Fibroblast of the conjunctiva (primary cell): ENCODE measurements around the gene TRIM47.
"Not testable (repeated sequence)": the region's sequence is repeated elsewhere in the genome, so short reads cannot be mapped to it uniquely, and the experiment has no call there.

Source experiments
- DNase-seq: peaks from one replicate; pipeline ENCODE4 v3.0.0-alpha.2; 2010; ENCODE audit warnings: low read depth

The TRIM47 gene

DNA sequence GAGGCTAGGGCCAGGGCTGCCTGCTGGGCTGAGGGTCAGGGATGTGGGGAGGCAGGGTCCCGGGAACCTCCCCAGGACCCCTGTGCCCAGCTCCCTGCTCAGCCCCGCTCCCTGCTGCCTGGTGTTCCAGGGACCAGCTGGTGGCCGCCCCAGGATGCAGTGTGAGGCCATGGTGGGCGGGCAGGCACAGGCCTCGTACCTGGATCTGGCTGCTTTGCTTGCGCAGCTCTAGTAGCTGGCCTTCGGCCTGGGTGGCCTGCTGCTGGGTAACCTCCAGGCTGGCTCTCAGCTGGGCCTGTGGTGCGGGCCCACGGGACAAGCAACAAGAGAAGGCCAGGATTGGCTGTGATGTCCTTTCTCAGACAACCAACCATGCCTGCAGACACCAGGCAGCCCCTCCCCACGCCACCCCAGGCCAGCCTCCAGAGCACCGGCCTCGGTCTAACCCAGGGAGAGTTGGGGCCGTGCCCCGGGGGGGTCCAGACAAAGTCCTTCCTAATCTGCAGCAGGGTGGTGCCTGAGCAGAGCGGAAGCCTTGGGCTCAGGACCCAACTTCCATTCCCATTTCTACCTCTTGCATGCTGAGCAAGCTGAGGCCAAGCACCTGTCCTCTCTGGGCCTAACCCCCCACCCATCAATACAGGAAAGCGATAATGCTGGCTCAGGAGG is 14.3 kb upstream of the TRIM47 start:
- no peak for DNase-seq

- no peak for DNase-seq
Measured at GRCh38 chr17:75891605-75892555, 13.5 kb upstream of the TRIM47 start.

- no peak for DNase-seq
Measured at GRCh38 chr17:75891022-75891604, 12.7 kb upstream of the TRIM47 start.

- no peak for DNase-seq
Measured at GRCh38 chr17:75889454-75889853, 11.1 kb upstream of the TRIM47 start.

DNA sequence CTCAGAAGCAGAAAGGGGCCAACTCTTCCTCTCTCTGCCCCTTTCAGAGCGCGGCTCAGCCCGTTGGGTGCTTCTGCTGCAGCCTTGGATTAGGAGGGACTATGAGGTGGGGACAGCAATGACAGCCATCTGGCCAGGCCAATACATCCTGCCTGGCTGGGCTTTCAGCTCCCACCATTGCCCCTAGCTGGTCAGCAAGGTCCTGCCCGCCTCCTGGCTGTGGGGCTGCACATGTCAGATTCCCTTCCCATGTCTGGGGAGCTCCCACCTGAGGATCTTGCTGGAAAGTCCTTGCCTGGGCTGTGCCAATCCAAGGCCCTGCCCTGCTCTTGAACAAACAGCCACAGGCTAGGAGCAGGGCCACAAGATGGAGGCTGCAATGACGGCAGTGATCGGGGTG is 10.1 kb upstream of the TRIM47 start:
- no peak for DNase-seq

DNA sequence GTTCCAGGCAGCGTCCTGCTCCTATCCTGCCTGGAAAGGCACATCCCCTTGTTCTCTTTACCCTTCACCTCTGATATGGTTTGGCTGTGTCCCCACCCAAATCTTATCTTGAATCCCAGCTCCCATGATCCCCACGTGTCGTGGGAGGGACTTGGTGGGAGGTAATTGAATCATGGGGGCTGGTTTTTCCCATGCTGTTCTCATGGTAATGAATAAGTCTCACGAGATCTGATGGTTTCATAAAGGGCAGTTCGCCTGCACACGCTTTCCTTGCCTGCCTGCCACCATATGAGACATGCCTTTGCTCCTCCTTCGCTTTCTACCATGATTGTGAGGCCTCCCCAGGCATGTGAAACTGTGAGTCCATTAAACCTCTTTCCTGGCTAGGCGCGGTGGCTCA is 7.5 kb upstream of the TRIM47 start:
- DNase-seq: not testable (repeated sequence)

DNA sequence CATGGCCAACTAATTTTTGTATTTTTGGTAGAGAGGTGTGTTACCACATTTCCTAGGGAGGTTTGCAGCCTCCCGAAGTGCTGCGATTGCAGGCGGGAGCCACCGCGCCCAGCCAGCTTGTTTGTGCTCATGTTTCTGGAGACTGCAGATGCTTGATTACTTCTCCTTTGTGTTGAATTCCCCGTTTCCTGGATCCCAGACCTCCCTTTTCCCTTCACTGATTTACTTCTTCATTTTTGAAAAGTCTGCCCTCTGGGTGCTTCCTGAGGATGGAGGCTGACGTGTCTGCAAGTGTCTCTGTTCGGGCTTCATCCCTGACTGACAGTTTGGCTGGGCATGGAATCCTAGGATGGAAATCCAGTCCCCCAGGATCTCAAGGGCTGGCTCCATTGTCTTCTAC is 7.0 kb upstream of the TRIM47 start:
- DNase-seq: no peak

- no peak for DNase-seq
Measured at GRCh38 chr17:75881678-75882454, 3.5 kb upstream of the TRIM47 start.

DNA sequence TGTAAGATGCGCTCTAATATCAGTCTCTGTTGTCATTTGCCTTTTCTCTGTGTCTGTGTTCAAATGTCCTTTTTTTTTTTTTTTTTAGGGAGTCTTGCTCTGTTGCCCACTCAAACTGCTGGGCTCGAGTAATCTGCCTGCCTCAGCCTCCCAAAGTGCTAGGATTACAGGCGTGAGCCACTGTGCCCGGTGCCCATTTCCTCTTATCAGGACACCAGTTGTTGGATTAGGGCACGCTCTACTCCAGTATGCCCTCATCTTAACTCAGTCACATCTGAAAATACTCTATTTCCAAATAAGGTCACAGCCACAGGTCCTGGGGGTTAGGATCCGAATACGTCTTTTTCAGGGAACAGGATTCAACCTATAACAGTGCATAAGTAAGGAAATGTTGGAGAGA is 1.9 kb upstream of the TRIM47 start:
- DNase-seq: no peak

GRCh38 chr17:75877752-75878173 is 618 bp downstream of the TRIM47 start:
- DNase-seq: no peak

- peak; percentile 94 for DNase-seq
Measured at GRCh38 chr17:75876938-75877751, 1.2 kb downstream of the TRIM47 start.

GRCh38 chr17:75876190-75876937 is 2.0 kb downstream of the TRIM47 start:
- no peak for DNase-seq

DNA sequence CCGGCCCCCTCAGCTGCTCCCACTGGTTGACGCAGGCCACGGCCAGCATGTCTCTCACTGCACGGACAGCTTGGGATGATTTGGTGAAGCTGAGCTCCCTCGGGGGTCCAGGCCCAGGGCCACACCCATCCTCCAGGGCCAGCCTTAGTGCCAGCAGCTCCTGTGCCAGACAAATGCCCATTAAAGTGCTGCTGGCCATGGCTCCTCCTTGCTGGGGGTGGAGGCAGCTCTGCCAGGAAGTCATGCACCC is 2.5 kb downstream of the TRIM47 start:
- DNase-seq: no peak

- no peak for DNase-seq
Measured at GRCh38 chr17:75875182-75875939, 3.0 kb downstream of the TRIM47 start.

GRCh38 chr17:75874323-75875181 is 3.8 kb downstream of the TRIM47 start:
- DNase-seq: no peak

GRCh38 chr17:75873587-75874322 is 4.6 kb downstream of the TRIM47 start:
- no peak for DNase-seq

GRCh38 chr17:75872434-75873351 is 5.7 kb downstream of the TRIM47 start:
- peak; percentile 79 for DNase-seq
